ENCODE results near the gene LETMD1. TPM values are rescaled to one million over a fixed set of nuclear protein-coding genes. Genes with fewer than 3 reads are reported as not detected.

Gene LETMD1
- total RNA-seq, 1 donor from 2014 or later: 77.0 TPM

DNA sequence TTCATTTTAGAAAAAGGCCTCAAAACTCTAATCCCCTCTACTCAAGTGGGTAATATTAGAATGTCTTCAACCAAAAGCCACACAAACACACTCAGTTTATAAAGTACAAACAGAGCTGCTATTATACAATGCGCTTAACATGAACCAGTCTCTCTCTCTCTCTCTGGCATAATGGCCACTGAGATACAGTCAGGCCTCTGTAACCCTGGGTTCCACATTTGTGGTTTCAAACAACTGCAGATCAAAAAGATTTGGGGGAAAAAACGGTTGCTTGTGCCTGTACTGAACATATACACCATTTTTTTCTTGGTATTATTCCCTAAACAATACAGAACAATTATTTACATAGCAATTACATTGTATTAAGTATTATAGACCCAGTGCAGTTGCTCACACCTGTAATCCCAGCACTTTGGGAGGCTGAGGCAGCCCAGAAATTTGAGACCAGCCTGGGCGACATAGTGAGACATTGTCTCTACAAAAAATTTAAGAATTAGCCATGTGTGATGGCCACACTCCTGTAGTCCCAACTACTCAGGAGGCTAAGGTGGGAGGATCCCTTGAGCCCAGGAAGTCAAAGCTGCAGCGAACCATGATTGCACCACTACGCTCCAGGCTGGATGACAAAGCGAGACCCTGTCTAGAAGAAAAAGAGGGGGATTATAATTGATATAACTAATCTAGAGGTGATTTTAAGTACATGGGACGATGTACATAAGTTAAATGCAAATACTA is 27.5 kb upstream of the LETMD1 start:
- Mint-ChIP-seq H3K4me3 (no peak overlapping the region), H3K27me3 (ENCODE audit: low read depth) (no peaks in the 10 kb centered on the region), H3K27ac (no peak overlapping the region)

DNA sequence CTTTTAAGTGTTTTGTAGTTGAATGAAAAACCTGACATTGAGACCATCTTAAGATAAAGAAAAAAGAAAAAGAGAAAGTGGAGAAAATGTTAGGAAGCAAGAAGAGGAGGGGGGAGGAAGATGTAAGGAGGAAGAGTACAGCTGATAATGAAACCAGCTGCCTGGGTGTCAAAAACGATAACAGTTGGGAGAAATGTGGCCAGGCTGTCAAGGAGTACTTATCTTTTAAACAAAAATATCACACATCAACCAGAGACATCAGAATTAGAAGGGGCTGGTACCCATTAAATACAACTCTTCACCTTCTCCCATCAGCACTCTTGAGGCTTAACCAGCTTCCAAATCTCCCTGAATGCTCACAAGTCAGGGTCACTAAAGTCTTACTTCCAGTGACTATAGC is 26.4 kb upstream of the LETMD1 start:
- Mint-ChIP-seq H3K27ac (peak overlapping the region; percentile 37), H3K9me3 (no peaks in the 10 kb centered on the region), H3K4me1 (peaks cover 33% of the 10 kb centered on the region), H3K4me3 (no peak overlapping the region), H3K36me3 (no peaks in the 10 kb centered on the region), H3K27me3 (ENCODE audit: low read depth) (no peaks in the 10 kb centered on the region)
- DNase-seq (ENCODE audit: low spot score in 2 of 2, unreplicated experiment in 2 of 2): no peak
- TF ChIP-seq, protein P1, sequence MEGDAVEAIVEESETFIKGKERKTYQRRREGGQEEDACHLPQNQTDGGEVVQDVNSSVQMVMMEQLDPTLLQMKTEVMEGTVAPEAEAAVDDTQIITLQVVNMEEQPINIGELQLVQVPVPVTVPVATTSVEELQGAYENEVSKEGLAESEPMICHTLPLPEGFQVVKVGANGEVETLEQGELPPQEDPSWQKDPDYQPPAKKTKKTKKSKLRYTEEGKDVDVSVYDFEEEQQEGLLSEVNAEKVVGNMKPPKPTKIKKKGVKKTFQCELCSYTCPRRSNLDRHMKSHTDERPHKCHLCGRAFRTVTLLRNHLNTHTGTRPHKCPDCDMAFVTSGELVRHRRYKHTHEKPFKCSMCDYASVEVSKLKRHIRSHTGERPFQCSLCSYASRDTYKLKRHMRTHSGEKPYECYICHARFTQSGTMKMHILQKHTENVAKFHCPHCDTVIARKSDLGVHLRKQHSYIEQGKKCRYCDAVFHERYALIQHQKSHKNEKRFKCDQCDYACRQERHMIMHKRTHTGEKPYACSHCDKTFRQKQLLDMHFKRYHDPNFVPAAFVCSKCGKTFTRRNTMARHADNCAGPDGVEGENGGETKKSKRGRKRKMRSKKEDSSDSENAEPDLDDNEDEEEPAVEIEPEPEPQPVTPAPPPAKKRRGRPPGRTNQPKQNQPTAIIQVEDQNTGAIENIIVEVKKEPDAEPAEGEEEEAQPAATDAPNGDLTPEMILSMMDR (IDR thresholded peaks at IDR 0.05; ENCODE audit: unreplicated experiment): no peak

More for the DNA sequence above, 27.5 kb upstream of the LETMD1 start:
- Mint-ChIP-seq H3K36me3 (no peaks in the 10 kb centered on the region), H3K4me1 (peaks cover 28% of the 10 kb centered on the region), H3K9me3 (no peaks in the 10 kb centered on the region)
- no peak for DNase-seq (ENCODE audit: low spot score in 2 of 2, unreplicated experiment in 2 of 2)
- TF ChIP-seq, protein P1 (IDR thresholded peaks at IDR 0.05; ENCODE audit: unreplicated experiment): no peak

DNA sequence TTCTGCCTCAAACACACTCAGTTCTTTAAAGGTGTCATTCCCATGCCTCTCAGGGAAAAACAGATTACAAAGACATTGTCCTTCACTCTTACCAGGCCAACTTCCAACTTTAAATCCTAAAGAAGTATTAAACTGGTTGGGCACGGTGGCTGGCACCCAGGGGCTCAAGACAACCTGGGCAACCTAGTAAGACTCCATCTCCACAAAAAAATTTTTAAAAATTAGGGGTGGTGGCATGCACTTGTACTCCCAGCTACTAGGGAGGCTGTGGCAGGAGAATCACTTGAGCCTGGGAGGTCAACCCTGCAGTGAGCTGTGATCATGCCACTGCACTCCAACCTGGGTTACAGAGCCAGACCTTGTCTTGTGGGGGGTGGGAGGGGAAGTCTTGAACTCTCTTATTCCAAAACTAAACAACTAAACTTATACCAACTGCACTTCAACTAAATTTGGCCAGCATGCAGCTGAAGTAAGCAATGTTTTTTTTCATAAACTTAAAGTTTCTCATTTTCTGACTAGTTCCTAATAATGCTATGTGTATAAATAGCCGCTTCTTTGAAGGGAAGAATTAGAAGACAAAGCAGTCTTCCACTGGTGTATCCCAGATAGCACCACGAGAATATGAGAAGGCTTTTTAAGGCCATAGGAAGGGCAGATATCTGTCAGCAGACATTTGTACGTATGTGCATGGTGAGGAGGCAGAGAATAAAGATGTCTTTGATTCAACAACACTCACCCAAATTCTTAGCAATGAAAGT is 24.3 kb upstream of the LETMD1 start:
- TF ChIP-seq, protein P1 (IDR thresholded peaks at IDR 0.05; ENCODE audit: unreplicated experiment): no peak
- Mint-ChIP-seq H3K27ac (peak overlapping the region; percentile 97), H3K4me1 (peaks cover 48% of the 10 kb centered on the region), H3K36me3 (no peaks in the 10 kb centered on the region), H3K4me3 (peak overlapping the region; percentile 95), H3K27me3 (ENCODE audit: low read depth) (no peaks in the 10 kb centered on the region), H3K9me3 (no peaks in the 10 kb centered on the region)
- DNase-seq (ENCODE audit: low spot score in 2 of 2, unreplicated experiment in 2 of 2): no peak

DNA sequence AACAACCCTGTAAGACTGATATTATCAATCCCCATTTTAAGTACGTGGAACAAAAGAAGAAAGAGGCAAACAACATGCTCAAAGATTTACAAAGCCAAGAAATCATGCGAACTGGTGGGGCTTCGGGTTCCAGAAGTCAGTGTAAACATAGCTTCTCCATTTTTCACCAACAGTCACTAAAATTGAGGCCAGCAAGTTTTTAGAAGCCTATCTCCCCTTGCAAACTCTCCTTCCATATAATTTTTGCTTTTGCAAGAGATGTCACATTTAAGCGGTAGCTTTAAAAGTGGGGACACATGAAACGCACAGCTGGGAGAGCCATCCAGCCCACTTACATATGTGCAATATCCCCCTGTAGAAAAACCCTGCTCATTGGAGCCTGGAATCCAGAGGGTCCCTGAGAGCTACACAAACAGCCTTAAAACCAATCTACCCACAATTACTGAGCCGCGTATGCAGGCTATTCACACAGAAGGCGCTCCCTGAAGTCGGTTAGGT is 22.7 kb upstream of the LETMD1 start:
- no peak for DNase-seq (ENCODE audit: low spot score in 2 of 2, unreplicated experiment in 2 of 2)
- peak overlapping the region; percentile 97 for H3K27ac Mint-ChIP-seq
- TF ChIP-seq, protein P1 (IDR thresholded peaks at IDR 0.05; ENCODE audit: unreplicated experiment): no peak
- no peaks in the 10 kb centered on the region for H3K9me3 Mint-ChIP-seq
- H3K27me3 Mint-ChIP-seq (ENCODE audit: low read depth): no peaks in the 10 kb centered on the region
- H3K4me3 Mint-ChIP-seq: peak overlapping the region; percentile 95
- H3K4me1 Mint-ChIP-seq: peaks cover 59% of the 10 kb centered on the region
- no peaks in the 10 kb centered on the region for H3K36me3 Mint-ChIP-seq

DNA sequence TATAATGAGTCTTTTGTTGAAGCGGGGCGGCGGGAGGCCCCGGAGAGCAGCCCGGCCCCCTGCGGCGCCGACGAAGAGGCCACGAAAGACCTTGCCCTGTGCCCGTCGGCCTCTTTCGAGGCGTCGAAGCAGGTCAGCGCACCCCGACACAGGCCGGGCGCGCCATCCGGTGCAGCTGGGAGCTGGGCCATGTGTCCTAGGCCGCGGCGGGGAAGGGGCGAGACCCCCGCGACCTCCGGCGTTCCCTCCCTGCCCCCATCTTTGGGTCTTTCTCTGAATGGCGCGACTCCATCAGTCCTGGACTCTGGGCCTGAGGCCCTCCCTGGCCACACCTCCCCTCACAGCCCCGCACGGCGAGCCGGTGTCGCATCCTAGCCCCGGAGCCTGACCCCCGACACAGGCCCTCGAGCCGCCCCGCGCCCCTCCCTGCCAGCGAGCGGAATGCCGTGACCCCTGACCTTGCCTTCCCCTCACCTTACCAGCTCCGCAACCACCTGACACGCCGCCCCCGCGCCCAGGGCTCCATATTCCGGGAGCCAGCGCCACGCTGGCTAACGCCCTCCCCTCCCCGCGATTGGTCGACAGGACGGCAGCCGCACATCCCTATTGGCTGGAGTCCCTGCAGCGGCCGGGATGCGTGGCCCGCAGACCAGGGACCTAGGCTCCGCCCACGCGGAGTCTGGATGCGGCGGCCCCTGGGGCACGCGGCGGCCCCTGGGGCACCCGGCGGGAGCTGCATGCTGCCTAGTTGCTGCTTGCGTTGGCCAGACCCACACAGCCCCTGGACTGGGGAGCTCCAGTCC is 22.1 kb upstream of the LETMD1 start, which contains the start of gene SLC11A2:
Gene SLC11A2, minus strand, starts transcription at position 549 of the 803 bp plus-strand sequence. CDS start 15,656 bp downstream, outside the sequence.
- H3K27ac Mint-ChIP-seq: peak within 1 kb of the TSS; percentile 97
- peak within 1 kb of the TSS; percentile 95 for H3K4me3 Mint-ChIP-seq
- H3K9me3 Mint-ChIP-seq: no peaks in the 10 kb centered on the region
- peak; percentile 83 to 90 for DNase-seq (ENCODE audit: low spot score in 2 of 2, unreplicated experiment in 2 of 2)
- no peaks in the 10 kb centered on the region for H3K27me3 Mint-ChIP-seq (ENCODE audit: low read depth)
- peaks cover 59% of the 10 kb centered on the region for H3K4me1 Mint-ChIP-seq
- no peaks in the 10 kb centered on the region for H3K36me3 Mint-ChIP-seq
- TF ChIP-seq, protein P1 (IDR thresholded peaks at IDR 0.05; ENCODE audit: unreplicated experiment): no peak
